ENCODE data around the gene DUSP1. TPM values are rescaled to one million over a fixed set of nuclear protein-coding genes. Genes with fewer than 3 reads are reported as not detected.
A peak's percentile ranks its signal among the peaks of the same experiment; 100 is the strongest.

DUSP1 gene
- total RNA-seq, 1 donor from 2014 or later, result 150 TPM

DNA sequence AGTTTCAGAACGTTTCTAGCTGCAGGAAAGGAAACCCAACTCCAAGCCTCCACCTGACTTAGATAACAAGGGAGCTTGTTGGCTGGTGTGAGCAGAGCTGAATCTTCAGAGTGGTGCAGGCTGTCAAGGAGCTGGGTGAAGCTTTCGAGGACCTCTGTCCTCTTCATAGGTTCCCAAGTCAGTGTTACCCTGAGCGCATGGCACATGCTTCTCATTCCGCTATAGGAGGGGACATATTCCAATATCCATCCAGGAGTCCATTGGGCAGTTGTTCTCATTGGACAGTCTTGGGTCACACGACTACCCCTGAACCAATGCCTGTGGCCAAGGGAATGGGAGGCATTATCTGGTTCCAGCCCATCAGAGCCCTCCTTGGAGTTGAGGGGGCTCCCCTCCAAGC lies 50.3 kb downstream of the DUSP1 start:
- peaks cover 15% of the 10 kb centered on the region for H3K4me1 Mint-ChIP-seq (ENCODE audit: low read depth)
- TF ChIP-seq, protein P1, sequence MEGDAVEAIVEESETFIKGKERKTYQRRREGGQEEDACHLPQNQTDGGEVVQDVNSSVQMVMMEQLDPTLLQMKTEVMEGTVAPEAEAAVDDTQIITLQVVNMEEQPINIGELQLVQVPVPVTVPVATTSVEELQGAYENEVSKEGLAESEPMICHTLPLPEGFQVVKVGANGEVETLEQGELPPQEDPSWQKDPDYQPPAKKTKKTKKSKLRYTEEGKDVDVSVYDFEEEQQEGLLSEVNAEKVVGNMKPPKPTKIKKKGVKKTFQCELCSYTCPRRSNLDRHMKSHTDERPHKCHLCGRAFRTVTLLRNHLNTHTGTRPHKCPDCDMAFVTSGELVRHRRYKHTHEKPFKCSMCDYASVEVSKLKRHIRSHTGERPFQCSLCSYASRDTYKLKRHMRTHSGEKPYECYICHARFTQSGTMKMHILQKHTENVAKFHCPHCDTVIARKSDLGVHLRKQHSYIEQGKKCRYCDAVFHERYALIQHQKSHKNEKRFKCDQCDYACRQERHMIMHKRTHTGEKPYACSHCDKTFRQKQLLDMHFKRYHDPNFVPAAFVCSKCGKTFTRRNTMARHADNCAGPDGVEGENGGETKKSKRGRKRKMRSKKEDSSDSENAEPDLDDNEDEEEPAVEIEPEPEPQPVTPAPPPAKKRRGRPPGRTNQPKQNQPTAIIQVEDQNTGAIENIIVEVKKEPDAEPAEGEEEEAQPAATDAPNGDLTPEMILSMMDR (IDR thresholded peaks at IDR 0.05), result no peak
- H3K27ac Mint-ChIP-seq (ENCODE audit: unreplicated experiment), result no peak overlapping the region
- no peaks in the 10 kb centered on the region for H3K9me3 Mint-ChIP-seq (ENCODE audit: low read depth)
- H3K4me3 Mint-ChIP-seq (ENCODE audit: unreplicated experiment), result no peak overlapping the region
- no peaks in the 10 kb centered on the region for H3K27me3 Mint-ChIP-seq (ENCODE audit: low read depth)
- DNase-seq (ENCODE audit: low spot score), result peak; percentile 12
- no peaks in the 10 kb centered on the region for H3K36me3 Mint-ChIP-seq (ENCODE audit: low read depth)

DNA sequence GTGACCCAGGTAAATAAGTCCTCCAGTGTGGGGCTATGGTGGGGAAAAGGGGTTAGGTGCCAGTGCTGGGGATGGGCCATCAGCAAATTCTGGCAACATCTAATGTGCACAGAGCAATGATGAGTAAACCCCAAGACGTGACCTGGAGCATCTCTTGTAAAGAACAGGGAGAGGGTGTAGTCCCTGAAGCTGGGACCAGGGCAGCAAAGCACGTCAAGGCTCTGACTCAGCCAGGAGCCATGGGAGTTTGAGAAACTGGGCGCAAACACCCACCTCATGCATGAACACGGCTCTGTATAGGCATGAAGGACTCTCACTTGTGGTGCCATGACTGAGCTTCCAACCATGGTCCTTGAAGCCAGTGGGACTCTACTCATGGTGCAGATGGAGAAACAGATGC lies 51.8 kb downstream of the DUSP1 start:
- Mint-ChIP-seq H3K4me3 (ENCODE audit: unreplicated experiment) (no peak overlapping the region), H3K27ac (ENCODE audit: unreplicated experiment) (no peak overlapping the region), H3K36me3 (ENCODE audit: low read depth) (no peaks in the 10 kb centered on the region), H3K9me3 (ENCODE audit: low read depth) (no peaks in the 10 kb centered on the region), H3K4me1 (ENCODE audit: low read depth) (peaks cover 22% of the 10 kb centered on the region), H3K27me3 (ENCODE audit: low read depth) (no peaks in the 10 kb centered on the region)
- DNase-seq (ENCODE audit: low spot score), result peak; percentile 18
- TF ChIP-seq, protein P1 (IDR thresholded peaks at IDR 0.05), result no peak

DNA sequence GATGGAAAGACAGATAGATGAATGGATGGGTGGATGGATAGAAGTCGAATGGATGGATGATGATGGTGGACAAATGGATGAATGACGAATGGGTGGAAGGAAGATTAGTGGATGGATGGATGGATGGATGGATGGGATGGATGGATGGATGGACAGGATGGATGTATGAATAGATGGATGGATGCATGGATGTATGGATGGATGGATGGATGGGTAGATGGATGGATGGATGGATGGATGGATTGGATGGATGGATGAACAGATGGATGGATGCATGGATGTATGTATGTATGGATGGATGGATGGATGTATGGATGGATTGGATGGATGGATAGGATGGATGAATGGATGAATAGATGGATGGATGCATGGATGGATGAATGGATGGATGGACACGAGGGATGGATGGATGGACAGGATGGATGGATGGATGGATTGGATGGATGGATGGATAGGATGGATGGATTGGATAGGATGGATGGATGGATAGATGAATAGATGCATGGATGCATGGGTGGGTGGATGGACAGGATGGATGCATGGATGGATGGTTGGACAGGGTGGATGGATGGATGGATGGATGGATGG lies 52.4 kb downstream of the DUSP1 start:
- Mint-ChIP-seq H3K27me3 (ENCODE audit: low read depth) (no peaks in the 10 kb centered on the region), H3K9me3 (ENCODE audit: low read depth) (no peaks in the 10 kb centered on the region), H3K4me1 (ENCODE audit: low read depth) (peaks cover 22% of the 10 kb centered on the region), H3K4me3 (ENCODE audit: unreplicated experiment) (no peak overlapping the region), H3K36me3 (ENCODE audit: low read depth) (no peaks in the 10 kb centered on the region), H3K27ac (ENCODE audit: unreplicated experiment) (no peak overlapping the region)
- TF ChIP-seq, protein P1 (IDR thresholded peaks at IDR 0.05), result no peak
- DNase-seq (ENCODE audit: low spot score), result no peak

Other genes with a start within 250 kb of the DUSP1 start
- 1.2 to 5.4 TPM (median 4.9 TPM) in 3 replicates for gene NEURL1B, start 129.9 kb downstream of the DUSP1 start, total RNA-seq
- gene ERGIC1, start 63.1 kb upstream of the DUSP1 start, total RNA-seq, result 141 to 154 TPM (median 148 TPM) in 3 replicates
- gene RPL26L1, start 188.2 kb upstream of the DUSP1 start, total RNA-seq, result 40.2 to 43.6 TPM (median 43.5 TPM) in 3 replicates
- gene ATP6V0E1, start 212.6 kb upstream of the DUSP1 start, total RNA-seq, result 257 to 277 TPM (median 272 TPM) in 3 replicates